Panc1 (cell line): ENCODE measurements around the gene SEMA3B. TPM values are rescaled to one million over a fixed set of nuclear protein-coding genes. Genes with fewer than 3 reads are reported as not detected.

Source experiments
- ATAC-seq: fragments of 200-7000 bp; cut with Tn5 transposase; 2 replicates; pipeline ENCODE4 v1.9.1; 2020; ENCODE audit warnings: mild to moderate bottlenecking, moderate library complexity
- BruUV-seq: library from RNA; stranded (reverse); fragments of 400-500 nt; replicated peaks from 2 replicates; lab custom pipeline; 2021; lab: Mats Ljungman, UMichigan
- CTCF ChIA-PET: fragments of 300-600 bp; sonication (Branson Sonifier 250); formaldehyde crosslinking; loops from one replicate; lab custom pipeline; 2022; ENCODE audit warnings: antibody characterized with exemption; lab: Charles Lee
- POLR2A ChIA-PET: fragments of 300-600 bp; sonication (Branson Sonifier 250); formaldehyde crosslinking; loops from one replicate; lab custom pipeline; 2022; ENCODE audit warnings: antibody characterized with exemption; lab: Charles Lee
- DNase-seq: peaks from one replicate; pipeline ENCODE4 v3.0.0-alpha.2; 2010; ENCODE audit warnings: low read depth, low spot score
- H3K27ac ChIP-seq: 2 replicates; pipeline ENCODE4 v1.5.1; 2011; ENCODE audit warnings: mild to moderate bottlenecking, low read length, inconsistent platforms
- H3K27me3 ChIP-seq: fragments of 200-500 bp; sonication (Bioruptor generic); 2 replicates; pipeline ENCODE4 v1.6.0; 2014; ENCODE audit warnings: low read length, inconsistent platforms; ENCODE audit not compliant: control insufficient read depth, insufficient read depth
- H3K36me3 ChIP-seq: fragments of 200-500 bp; sonication (Bioruptor generic); 2 replicates; pipeline ENCODE4 v1.5.1; 2014; ENCODE audit warnings: inconsistent platforms, mild to moderate bottlenecking, low read length, moderate library complexity; ENCODE audit not compliant: control insufficient read depth, insufficient read depth
- H3K4me1 ChIP-seq: 2 replicates; pipeline ENCODE4 v1.5.1; 2011; ENCODE audit warnings: inconsistent platforms, mild to moderate bottlenecking, low read length, moderate library complexity; ENCODE audit not compliant: control insufficient read depth, insufficient read depth
- H3K4me3 ChIP-seq, 2 experiments: 2 replicates each; pipeline ENCODE4 v1.5.1; 2011 to 2012; ENCODE audit warnings: low read depth in 2 of 2, low read length in 2 of 2, mild to moderate bottlenecking in 2 of 2, inconsistent platforms in 1 of 2, moderate library complexity in 1 of 2
- H3K9me3 ChIP-seq: fragments of 200-500 bp; sonication (Bioruptor generic); 2 replicates; pipeline ENCODE4 v1.5.1; 2014; ENCODE audit warnings: low read depth, mild to moderate bottlenecking, inconsistent platforms, low read length, moderate library complexity; ENCODE audit not compliant: control insufficient read depth, insufficient read depth
- CTCF ChIP-seq: fragments of 450-650 bp; IDR thresholded peaks from 2 replicates; pipeline ENCODE4 v1.5.1; 2017; ENCODE audit warnings: mild to moderate bottlenecking
- POLR2AphosphoS5 ChIP-seq: IDR thresholded peaks from 2 replicates; pipeline ENCODE4 v1.6.1; 2012; ENCODE audit warnings: mild to moderate bottlenecking, low read depth, low read length, moderate library complexity
- REST ChIP-seq, 2 experiments: IDR thresholded peaks; 2 replicates each; pipeline ENCODE4 v1.6.1; 2011 to 2012; ENCODE audit warnings: low read depth in 2 of 2, control low read depth in 1 of 2, low read length in 1 of 2, mild to moderate bottlenecking in 1 of 2, moderate library complexity in 1 of 2; ENCODE audit not compliant: insufficient read depth in 1 of 2
- SIN3A ChIP-seq: IDR thresholded peaks from 2 replicates; pipeline ENCODE4 v1.6.1; 2012; ENCODE audit warnings: low read depth, mild to moderate bottlenecking, low read length, moderate library complexity, borderline replicate concordance; ENCODE audit not compliant: insufficient read depth
- TCF7L2 ChIP-seq: IDR thresholded peaks from 2 replicates; pipeline ENCODE4 v1.6.1; 2011; ENCODE audit warnings: mild to moderate bottlenecking, low read depth, low read length, inconsistent platforms
- in situ Hi-C: cut with HindIII; loops from 2 replicates; pipeline ENCODE4 v1.10.0; 2016; ENCODE audit warnings: low sequenced_read_pairs, low pct_unique_long_range_greater_than_20kb
- intact Hi-C: fragments of 100-400 bp; cut with micrococcal nuclease; formaldehyde crosslinking; loops from one replicate; pipeline ENCODE4 v1.10.0; 2022; ENCODE audit not compliant: unreplicated experiment
- total RNA-seq: library from RNA; stranded (reverse); gene quantifications from one replicate; pipeline ENCODE4 v1.2.1, GENCODE V29; 2021; ENCODE audit not compliant: unreplicated experiment

The SEMA3B gene
- total RNA-seq, 1 experiment from 2014 or later = 1.4 TPM

- no peaks in the 10 kb centered on the region for H3K9me3 ChIP-seq
- DNase-seq (no peak), ATAC-seq (no peak)
- in situ Hi-C loops (no loop called here), intact Hi-C loops (no loop called here)
- POLR2A ChIA-PET = no interaction called here
- no peak overlapping the region for H3K27ac ChIP-seq
- H3K4me3 ChIP-seq = no peak overlapping the region
- no TSS peak for BruUV-seq
- H3K27me3 ChIP-seq = no peaks in the 10 kb centered on the region
- no peaks in the 10 kb centered on the region for H3K36me3 ChIP-seq
- CTCF ChIA-PET = interaction anchor here (0.6 kb wide), 1 partner anchor 27 kb away, joined by 3 read pairs; no protein-coding TSS in a partner anchor
- no peak for TF ChIP-seq TCF7L2
- peaks cover 13% of the 10 kb centered on the region for H3K4me1 ChIP-seq
Measured at GRCh38 chr3:50294089-50294488, 25.1 kb downstream of the SEMA3B start.

DNA sequence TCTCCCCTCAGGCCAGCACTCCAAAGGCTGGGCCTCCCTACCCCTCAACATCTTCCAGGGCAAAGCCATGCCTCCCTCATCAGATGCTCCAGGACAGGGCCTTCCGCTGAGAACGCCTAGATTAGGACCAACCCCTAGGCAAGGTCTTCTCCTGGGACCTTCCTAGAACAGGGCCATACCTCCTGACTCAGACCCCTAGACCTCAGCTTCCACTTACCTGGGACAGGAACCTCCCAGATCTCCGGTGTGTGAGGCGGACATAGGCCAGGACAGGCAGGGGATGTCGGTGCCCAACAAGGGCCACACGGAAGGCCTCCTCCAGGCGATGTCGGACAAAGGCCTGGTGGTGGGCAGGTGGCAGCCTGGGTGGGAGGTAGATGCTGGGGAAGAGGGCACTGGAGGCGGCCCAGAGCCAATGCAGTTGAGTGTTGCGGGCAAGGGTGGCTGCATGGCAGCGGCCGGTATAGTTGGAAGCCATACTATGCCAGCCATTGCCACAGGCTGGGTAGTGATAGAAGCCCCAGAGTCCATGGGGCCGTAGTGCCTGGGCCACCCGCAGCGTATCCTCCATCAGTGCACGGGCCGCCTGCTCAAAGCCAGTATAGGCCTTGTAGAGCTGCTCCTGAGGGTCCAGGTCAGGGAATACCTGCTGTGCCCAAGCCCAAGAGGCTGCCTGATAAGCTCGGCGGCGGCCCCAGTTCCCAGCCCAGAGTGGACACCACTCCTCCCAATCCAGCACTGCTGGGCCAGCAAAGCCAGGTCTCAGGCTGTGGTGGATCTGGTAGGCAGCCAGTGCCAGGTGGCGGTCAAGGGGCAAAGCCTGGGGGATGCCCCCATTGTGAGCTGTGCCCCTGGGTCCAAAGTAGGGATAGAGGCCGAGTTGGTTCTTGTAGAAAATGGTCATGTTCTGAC is 25.8 kb downstream of the SEMA3B start:
- in situ Hi-C loops (no loop called here), intact Hi-C loops (no loop called here)
- peaks cover 13% of the 10 kb centered on the region for H3K4me1 ChIP-seq
- TF ChIP-seq REST (IDR thresholded peaks at IDR 0.05; ENCODE audit: insufficient read depth in 1 of 2, low read depth in 2 of 2, low read length in 1 of 2) (no peak), POLR2AphosphoS5 (no peak), SIN3A (no peak), CTCF (no peak), TCF7L2 (no peak)
- no peak for DNase-seq
- H3K9me3 ChIP-seq = no peaks in the 10 kb centered on the region
- H3K27ac ChIP-seq = no peak overlapping the region
- H3K36me3 ChIP-seq = no peaks in the 10 kb centered on the region
- ChIA-PET POLR2A (no interaction called here), CTCF (no interaction called here)
- no TSS peak for BruUV-seq
- ATAC-seq = no peak
- H3K4me3 ChIP-seq = no peak overlapping the region
- H3K27me3 ChIP-seq = no peaks in the 10 kb centered on the region
